ENCODE results near the gene EPHB1.

GRCh38 chr3:135012101-135012500, 217.0 kb downstream of the EPHB1 start:
- TF ChIP-seq CTCF (IDR thresholded peaks at IDR 0.05; ENCODE audit: low read depth, low read length, missing input control) (no peak), NR2F2 (IDR thresholded peaks at IDR 0.05) (no peak), REST (IDR thresholded peaks at IDR 0.05) (no peak), MAX (IDR thresholded peaks at IDR 0.05) (no peak), GABPA (IDR thresholded peaks at IDR 0.05 in 1 of 2, conservative IDR thresholded peaks at IDR 0.05 in 1 of 2) (no peak)
